H7 (cell line): ENCODE measurements around the gene CCDC70. TPM values are rescaled to one million over a fixed set of nuclear protein-coding genes. Genes with fewer than 3 reads are reported as not detected.
"Not testable (repeated sequence)": the region's sequence is repeated elsewhere in the genome, so short reads cannot be mapped to it uniquely, and the experiment has no call there.

Experiments
- DNase-seq: peaks from one replicate; pipeline ENCODE4 v3.0.0; 2012
- H3K27me3 ChIP-seq: 2 replicates; pipeline ENCODE4 v1.6.0; 2011; ENCODE audit warnings: mild to moderate bottlenecking, low read length; ENCODE audit not compliant: control insufficient read depth, insufficient read depth
- H3K36me3 ChIP-seq: replicated peaks from 2 replicates; pipeline ENCODE4 v1.5.1; 2011; ENCODE audit warnings: low read length; ENCODE audit not compliant: control insufficient read depth, insufficient read depth
- H3K4me3 ChIP-seq: 2 replicates; pipeline ENCODE4 v1.5.1; 2011; ENCODE audit warnings: low read depth, mild to moderate bottlenecking, control low read depth, low read length, moderate library complexity; ENCODE audit not compliant: insufficient read depth
- total RNA-seq: library from RNA; depleted of rRNA; stranded (reverse); fragments of >200 nt; shearing (Covaris generic); gene quantifications from 2 replicates; pipeline ENCODE4 v1.2.3, GENCODE V29; 2014

Gene CCDC70
- total RNA-seq, 1 experiment from 2014 or later: not detected

DNA sequence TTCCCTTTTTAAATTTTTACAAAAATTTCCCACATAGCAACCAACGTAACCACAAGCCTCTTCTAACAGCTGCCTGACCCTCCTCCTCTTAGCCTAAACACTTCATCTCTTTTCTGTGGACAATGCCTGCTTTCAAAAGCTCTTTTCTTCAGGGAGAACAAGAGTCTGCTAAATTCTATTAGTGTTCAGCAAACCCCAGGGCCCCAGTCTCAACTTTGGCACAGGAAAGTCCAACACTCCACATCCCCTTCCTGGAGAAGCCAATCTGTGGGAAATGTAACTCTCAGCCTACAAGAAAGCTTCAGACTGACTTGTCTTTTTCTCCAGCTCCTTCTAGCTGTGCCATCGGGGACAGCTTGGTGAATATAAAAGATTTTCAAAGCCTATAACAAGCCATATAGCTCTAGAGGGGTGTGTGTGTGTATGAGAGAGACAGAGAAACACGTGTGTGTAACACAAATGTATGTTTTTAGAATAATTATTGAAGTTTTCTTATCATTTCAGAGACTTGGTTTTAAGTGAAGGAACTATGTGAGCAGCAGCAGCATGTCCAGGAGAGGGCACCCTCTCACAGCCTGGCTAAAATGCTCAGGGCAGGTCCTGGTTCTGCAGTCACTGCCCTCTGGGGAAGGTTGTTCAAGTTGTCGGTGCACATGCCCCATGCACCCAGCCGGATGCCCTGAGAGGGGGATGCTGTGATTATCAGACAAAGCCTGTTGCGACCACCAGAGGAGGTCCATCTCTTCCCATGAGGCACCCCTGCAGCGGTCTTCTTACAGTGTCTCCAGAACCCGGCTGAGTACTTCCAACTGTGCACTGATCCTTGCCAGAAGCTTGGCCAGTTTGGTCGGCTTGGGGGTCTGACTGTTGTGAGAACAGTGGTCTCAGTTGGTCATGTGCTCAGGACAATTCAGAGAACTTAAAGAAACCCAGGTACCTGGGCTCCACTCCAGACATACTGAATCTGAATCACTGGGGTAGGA is 34.4 kb downstream of the CCDC70 start:
- Histone ChIP-seq H3K4me3 (no peak overlapping the region), H3K27me3 (no peaks in the 10 kb centered on the region; the same call in 1 of the 2 replicates), H3K36me3 (no peaks in the 10 kb centered on the region)
- DNase-seq: peak; percentile 79

DNA sequence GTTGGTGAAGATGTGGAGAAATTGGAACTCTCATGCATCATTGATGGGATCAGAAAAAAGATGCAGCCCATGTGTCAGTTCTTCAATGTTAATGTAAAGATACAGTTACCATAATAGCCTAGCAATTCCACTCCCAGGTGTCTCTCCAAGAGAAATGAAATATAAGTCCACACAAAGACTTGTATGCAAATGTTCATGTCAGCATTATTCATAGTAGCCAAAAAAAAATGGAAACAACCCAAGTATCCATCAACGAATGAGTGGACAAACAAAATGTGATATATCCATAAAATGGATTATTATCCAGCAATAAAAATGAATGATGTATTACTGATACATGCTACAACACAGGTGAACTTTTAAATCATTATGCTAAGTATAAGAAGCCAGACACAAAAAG is 38.7 kb downstream of the CCDC70 start:
- Histone ChIP-seq H3K27me3 (peaks cover 6% of the 10 kb centered on the region; the same call in 1 of the 2 replicates), H3K4me3 (no peak overlapping the region), H3K36me3 (no peaks in the 10 kb centered on the region)
- no peak for DNase-seq

DNA sequence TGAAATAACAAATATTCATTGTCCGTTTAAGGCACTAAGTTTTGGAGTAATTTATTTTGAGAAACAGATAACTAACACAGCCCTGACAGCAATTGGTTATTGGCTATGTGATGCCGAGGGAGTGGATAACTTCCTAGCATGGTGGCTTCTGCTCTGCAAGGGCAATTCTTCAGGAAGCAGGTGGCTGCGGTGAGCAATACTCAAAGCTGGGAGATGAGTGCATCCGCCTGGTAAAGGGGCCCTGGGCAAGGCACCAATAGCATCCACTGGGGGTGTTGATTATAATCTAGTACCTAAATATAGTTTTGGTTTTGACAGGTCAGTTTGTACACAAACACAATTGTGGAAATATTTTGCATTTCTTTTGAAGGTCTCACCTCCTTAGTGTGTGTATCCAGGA is 41.0 kb downstream of the CCDC70 start:
- DNase-seq: no peak
- peaks cover 6% of the 10 kb centered on the region; the same call in 1 of the 2 replicates for H3K27me3 ChIP-seq
- no peaks in the 10 kb centered on the region for H3K36me3 ChIP-seq
- no peak overlapping the region for H3K4me3 ChIP-seq

DNA sequence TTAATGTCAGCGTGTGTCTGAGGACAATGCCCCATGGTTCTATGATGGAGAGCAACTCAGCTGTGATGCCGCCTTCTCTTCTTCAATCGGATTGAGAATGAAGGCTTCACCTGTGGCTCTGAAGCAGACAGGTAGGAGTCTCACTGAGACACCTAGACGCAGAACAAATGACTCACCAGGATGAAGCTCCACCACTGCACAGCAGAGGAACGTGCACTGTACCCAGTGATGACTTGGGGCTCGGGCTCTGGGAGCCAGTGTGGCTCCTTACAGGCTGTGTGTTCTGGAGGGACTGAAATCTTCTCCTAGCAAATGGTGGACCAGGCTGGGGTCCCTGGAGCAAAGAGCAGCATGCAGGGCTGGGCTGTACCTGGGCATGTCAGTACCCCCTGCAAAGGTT is 44.0 kb downstream of the CCDC70 start:
- Histone ChIP-seq H3K4me3 (no peak overlapping the region), H3K27me3 (peaks cover 6% of the 10 kb centered on the region; the same call in 1 of the 2 replicates), H3K36me3 (no peaks in the 10 kb centered on the region)
- no peak for DNase-seq

DNA sequence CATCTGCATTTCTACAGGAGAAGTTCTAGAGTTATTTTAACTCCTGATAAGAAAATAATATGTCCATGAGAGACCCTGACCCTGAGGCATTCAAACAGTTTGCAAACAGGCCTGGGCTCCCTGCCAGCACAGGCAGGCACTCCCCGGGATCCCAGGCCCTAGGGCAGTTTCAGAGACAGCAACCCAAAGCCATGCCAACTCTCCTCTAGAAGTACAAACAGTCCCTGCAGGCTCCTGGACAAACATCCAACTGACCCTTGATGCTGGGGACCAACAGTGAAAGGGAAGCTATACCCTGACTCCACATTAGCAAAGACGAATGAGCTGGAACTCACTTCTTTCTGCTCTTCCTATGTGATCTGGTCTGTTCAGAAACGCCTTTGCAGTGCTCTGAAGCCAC is 44.8 kb downstream of the CCDC70 start:
- Histone ChIP-seq H3K36me3 (no peaks in the 10 kb centered on the region), H3K4me3 (no peak overlapping the region), H3K27me3 (peaks cover 5% of the 10 kb centered on the region; the same call in 1 of the 2 replicates)
- DNase-seq: no peak

DNA sequence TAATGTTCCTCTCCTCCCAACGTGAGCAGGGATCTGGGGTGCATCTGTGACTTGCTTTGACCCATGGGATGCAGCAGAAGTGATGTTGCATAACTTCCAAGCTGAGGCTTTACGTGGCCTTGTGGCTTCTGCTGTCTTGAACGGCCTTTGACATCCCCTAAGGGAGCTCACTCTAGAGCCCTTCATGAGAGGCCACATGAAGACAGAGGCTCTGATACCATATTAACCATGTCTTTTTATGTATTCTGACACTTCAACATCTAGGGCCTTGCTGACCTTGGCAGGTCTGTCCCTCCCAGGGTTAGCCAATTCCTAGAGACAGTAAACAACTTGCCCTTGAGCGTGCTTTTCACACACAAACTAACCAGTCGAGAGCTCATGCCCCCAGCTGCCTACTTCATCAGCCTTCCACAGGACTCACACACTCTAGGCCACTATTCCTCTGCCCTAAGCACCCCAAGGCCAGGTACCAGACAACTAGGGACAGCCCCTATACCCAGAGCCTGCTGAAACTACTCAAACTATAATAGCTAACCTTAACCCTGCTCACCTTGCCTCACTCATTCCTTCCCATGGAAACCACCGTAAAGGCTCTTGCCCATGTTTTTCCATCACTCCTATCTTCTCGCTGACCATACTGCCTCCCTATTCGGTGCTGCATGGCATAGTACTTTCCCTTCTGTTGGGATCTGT is 45.4 kb downstream of the CCDC70 start:
- Histone ChIP-seq H3K27me3 (peaks cover 5% of the 10 kb centered on the region; the same call in 1 of the 2 replicates), H3K36me3 (no peaks in the 10 kb centered on the region), H3K4me3 (no peak overlapping the region)
- no peak for DNase-seq

DNA sequence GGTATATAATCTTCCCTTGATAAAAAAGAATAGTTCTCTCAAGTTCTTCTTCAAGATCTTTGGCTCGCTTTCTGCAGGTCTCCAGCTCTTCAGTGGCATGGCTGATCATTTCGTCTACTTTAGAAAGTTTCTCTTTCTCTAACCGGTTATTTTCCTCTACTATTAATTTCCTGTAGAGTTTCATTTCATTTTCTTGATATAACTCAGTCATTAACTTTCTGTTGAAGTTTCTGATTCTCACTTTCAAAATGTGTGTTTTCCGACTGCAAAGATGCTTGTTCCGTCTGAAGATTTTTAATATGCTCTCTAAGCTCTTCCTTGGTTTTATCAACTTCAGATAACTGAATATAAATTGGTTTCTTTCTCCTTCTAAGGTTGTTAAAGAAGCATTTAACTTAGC is 47.5 kb downstream of the CCDC70 start:
- DNase-seq: not testable (repeated sequence)

DNA sequence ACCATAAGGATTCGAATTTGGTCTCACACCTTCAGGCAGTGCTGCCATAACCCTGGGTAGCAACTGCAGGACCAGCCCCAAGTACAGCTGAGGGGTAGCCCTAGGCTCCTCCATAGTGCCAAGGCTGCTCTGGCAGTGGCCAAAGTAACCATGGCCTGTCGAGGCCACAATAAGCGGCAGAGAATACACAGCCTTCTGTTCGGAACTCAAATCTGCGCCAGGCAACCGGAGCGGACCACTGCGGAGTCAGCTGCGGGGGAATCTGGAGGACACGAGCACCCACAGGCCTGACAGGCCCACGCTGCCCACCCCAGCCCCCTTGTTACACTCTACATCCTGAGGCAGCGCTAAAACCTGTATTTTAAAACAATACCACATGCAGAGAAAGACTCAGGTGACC is 48.7 kb downstream of the CCDC70 start:
- no peaks in the 10 kb centered on the region for H3K36me3 ChIP-seq
- H3K27me3 ChIP-seq: no peaks in the 10 kb centered on the region; the same call in 1 of the 2 replicates
- no peak for DNase-seq
- no peak overlapping the region for H3K4me3 ChIP-seq

More for the DNA sequence above, 47.5 kb downstream of the CCDC70 start:
- H3K4me3 ChIP-seq, H3K36me3 ChIP-seq, H3K27me3 ChIP-seq: not testable (repeated sequence)

DNA sequence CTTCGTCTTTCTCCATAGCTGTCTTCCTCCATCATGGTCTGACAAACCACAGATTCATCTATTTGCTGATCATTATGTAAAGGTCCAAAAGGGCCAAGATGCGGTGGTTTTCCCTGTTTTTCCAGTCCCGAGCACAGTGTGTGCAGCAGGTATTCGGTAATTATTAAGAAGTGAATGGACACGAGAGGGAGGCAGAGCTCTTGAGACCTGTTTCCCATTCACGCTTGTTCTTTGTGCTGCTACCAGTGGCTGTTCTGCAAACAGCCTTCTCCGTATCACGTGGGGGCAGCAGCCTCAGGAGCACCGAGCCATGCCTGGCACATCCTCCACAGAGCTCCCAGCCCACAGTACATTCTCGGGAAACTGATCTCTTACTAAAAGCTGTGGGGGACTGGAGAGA is 50.3 kb downstream of the CCDC70 start:
- H3K36me3 ChIP-seq: no peaks in the 10 kb centered on the region
- DNase-seq: no peak
- no peaks in the 10 kb centered on the region; the same call in 1 of the 2 replicates for H3K27me3 ChIP-seq
- no peak overlapping the region for H3K4me3 ChIP-seq

DNA sequence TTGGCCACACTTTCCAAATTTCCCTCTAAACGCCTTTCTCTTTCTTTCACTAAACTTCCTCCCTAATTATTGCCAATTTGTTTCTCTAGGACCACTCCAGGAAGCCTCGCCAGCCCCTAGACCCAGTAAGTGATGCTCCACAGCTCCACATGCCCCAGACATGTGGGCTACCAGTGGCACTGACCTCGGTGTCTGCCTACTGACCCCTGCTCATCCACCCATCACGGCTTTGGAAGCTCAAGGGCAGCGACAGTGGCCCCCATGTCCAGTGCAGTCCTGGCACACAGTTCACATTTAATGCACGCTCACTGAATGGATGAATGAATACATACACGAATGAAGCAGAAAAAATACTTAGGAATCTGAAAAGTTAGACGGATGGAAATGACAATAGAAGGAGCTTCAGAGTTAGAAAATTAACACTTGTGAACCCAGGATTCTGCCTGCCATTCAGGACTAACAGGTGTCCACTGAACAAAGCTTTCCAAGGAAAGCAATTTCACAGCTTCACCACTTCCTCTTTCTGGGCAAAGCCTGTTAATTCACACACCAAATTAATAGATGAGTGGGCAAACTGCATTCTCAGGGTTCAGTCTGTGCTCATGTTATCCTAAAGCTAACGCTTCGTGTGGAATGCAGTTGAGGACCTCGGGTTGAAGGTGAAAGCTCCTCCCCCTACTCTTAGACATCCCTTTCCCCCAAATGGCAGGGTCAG is 50.9 kb downstream of the CCDC70 start:
- H3K36me3 ChIP-seq: no peaks in the 10 kb centered on the region
- no peak for DNase-seq
- no peak overlapping the region for H3K4me3 ChIP-seq

DNA sequence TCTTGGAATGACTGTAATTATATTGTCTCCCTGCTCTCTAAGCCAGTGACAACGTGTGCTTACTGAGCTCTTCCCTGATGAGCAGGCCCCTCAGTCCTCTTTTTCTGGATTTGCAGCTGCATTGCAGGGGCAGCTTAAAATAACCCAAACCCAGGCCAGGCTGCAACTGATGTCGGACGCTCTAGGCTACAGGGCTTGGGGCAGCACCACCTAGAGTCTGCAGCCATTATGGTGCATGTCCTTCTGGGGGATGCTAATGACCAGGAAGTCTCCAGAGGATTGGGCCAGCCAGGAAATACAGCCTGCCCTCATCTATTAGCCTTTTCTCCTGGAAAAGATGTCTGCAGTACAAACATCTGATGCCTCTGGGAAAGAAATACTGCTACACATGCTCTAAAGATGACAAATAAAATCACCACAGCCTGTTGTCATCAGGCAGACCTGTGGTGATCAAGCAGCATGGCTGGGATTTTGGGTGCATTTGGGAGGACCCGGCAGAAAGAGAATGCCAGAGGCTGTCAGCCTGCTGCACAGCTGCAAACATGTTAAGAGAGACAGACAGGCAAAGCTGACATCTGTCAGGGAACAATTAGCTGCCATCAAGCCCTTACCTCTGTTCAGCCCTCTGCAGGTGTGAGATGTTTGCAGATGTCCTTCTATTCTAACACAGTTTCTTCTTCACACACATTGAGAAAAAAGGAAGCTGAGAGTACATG is 51.8 kb downstream of the CCDC70 start:
- no peak overlapping the region for H3K4me3 ChIP-seq
- no peaks in the 10 kb centered on the region for H3K36me3 ChIP-seq
- peak; percentile 69 for DNase-seq
- no peaks in the 10 kb centered on the region; the same call in 1 of the 2 replicates for H3K27me3 ChIP-seq

More for the DNA sequence above, 50.9 kb downstream of the CCDC70 start:
- H3K27me3 ChIP-seq: no peaks in the 10 kb centered on the region; the same call in 1 of the 2 replicates

DNA sequence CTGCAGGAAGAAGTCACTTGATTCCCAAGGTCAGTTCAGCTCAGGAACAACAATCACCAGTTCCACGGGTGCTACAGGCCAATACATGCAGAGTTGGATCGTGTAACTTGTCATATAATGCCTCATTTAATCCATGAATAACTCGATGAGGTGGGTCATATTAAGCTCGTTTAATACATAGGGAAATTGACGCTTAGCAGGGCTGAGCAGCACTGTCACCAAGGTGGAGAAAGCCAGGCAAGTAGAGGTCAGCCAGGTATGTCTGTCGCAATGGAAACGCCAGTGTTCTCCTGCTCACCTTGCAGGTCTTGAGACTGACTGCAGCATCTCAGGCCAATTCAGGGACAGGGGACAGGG is 52.3 kb downstream of the CCDC70 start:
- no peak overlapping the region for H3K4me3 ChIP-seq
- no peaks in the 10 kb centered on the region; the same call in 1 of the 2 replicates for H3K27me3 ChIP-seq
- no peak for DNase-seq
- no peaks in the 10 kb centered on the region for H3K36me3 ChIP-seq
